ENCODE measurements around the gene DDX20. TPM values are rescaled to one million over a fixed set of nuclear protein-coding genes. Genes with fewer than 3 reads are reported as not detected.

DDX20 gene
- total and polyA plus RNA-seq, 2 donors (not counting 3 experiments of a cell fraction or from before 2014, with no cell fraction given): 4.1 to 15.9 TPM

GRCh38 chr1:111738133-111738435 lies 17.6 kb upstream of the DDX20 start:
- H3K27me3 ChIP-seq (ENCODE audit: control insufficient read depth in 2 of 2, insufficient read depth in 2 of 2, low read length in 2 of 2): peaks cover 4 to 6% of the 10 kb centered on the region in 2 experiments
- intact Hi-C loops (cut with micrococcal nuclease): loop anchor here (10.0 kb wide), 1 partner anchor 773 kb away; the partner anchor contains the start of gene LRIF1
- no peaks in the 10 kb centered on the region for H3K9me1 ChIP-seq (replicated peaks; ENCODE audit: control insufficient read depth, extremely low read depth, insufficient read depth, low read length)
- POLR2A ChIA-PET: interaction anchor here (0.7 kb wide), 1 partner anchor 287 kb away, joined by 3 read pairs; no protein-coding TSS in a partner anchor
- DNase-seq (ENCODE audit: low read depth, low spot score) (no peak), FAIRE-seq (no peak)
- peak overlapping the region; percentile 89 for H3K4me2 ChIP-seq (ENCODE audit: insufficient read depth, low read length)
- no peaks in the 10 kb centered on the region for H3K79me2 ChIP-seq (ENCODE audit: control insufficient read depth, insufficient read depth, low read length)
- H3K9ac ChIP-seq (replicated peaks; ENCODE audit: extremely low read depth, insufficient read depth, low read length): no peak overlapping the region
- H3K4me3 ChIP-seq (replicated peaks in 1 of 3; ENCODE audit: insufficient read depth in 1 of 3, low read depth in 1 of 3, low read length in 3 of 3): peak overlapping the region in 2 of 3 experiments; percentile 1 to 50
- TF ChIP-seq POLR2A (IDR thresholded peaks at IDR 0.05; ENCODE audit: low read depth, low read length): no peak
- no peak for TF ChIP-seq JUN (IDR thresholded peaks at IDR 0.05; ENCODE audit: borderline replicate concordance, insufficient read depth, insufficient read length, low read depth)
- no peak for TF ChIP-seq MYC (IDR thresholded peaks at IDR 0.05; ENCODE audit: low read depth, low read length)
- TF ChIP-seq EZH2 (IDR thresholded peaks at IDR 0.05; ENCODE audit: borderline replicate concordance, low read depth, low read length, severe bottlenecking): no peak
- no peak for TF ChIP-seq GATA2 (IDR thresholded peaks at IDR 0.05; ENCODE audit: insufficient read depth, insufficient read length, low read depth, low read length)
- TF ChIP-seq POLR2AphosphoS5 (IDR thresholded peaks at IDR 0.05; ENCODE audit: insufficient read depth, low read depth, low read length): no peak
- TF ChIP-seq FOS (IDR thresholded peaks at IDR 0.05; ENCODE audit: borderline replicate concordance, insufficient read depth, low read length): no peak
- TF ChIP-seq MAX (IDR thresholded peaks at IDR 0.05; ENCODE audit: insufficient read depth, insufficient read length): no peak
- TF ChIP-seq CTCF (IDR thresholded peaks at IDR 0.05; ENCODE audit: extremely low read depth in 1 of 2, insufficient read depth in 1 of 2, low read depth in 1 of 2, low read length in 2 of 2): no peak
- no peaks in the 10 kb centered on the region for H4K20me1 ChIP-seq (replicated peaks; ENCODE audit: control insufficient read depth, extremely low read depth, insufficient read depth, low read length)
- peaks cover 39% of the 10 kb centered on the region for H3K4me1 ChIP-seq (ENCODE audit: control insufficient read depth, extremely low read depth, insufficient read depth, low read length)
- CTCF ChIA-PET: interaction anchor here (1.1 to 6.2 kb wide), 12 partner anchors 9 to 256 kb away, joined by 3 to 66 read pairs (median 6); partner anchors contain the start of gene DDX20
- H3K9me3 ChIP-seq (replicated peaks; ENCODE audit: control insufficient read depth, insufficient read depth, low read length): no peaks in the 10 kb centered on the region
- BruUV-seq (replicated peaks): no TSS peak
- H3K27ac ChIP-seq (ENCODE audit: insufficient read depth, low read depth, low read length): no peak overlapping the region
- no peaks in the 10 kb centered on the region for H3K36me3 ChIP-seq (ENCODE audit: control insufficient read depth in 2 of 2, extremely low read depth in 1 of 2, insufficient read depth in 2 of 2, low read length in 2 of 2)
- dilution Hi-C loops (cut with MboI; ENCODE audit: extremely low pct_ligation_motif_present, low sequenced_read_pairs): no loop called here
- peak overlapping the region; percentile 87 for H2AFZ ChIP-seq (ENCODE audit: low read depth, low read length)

Measured in endothelial cell of umbilical vein (primary cell).